Measurements from ENCODE around the gene USB1. TPM values are rescaled to one million over a fixed set of nuclear protein-coding genes. Genes with fewer than 3 reads are reported as not detected.
A peak's percentile ranks its signal among the peaks of the same experiment; 100 is the strongest.

Gene USB1
- total RNA-seq, 1 experiment from 2014 or later: 66.0 TPM

DNA sequence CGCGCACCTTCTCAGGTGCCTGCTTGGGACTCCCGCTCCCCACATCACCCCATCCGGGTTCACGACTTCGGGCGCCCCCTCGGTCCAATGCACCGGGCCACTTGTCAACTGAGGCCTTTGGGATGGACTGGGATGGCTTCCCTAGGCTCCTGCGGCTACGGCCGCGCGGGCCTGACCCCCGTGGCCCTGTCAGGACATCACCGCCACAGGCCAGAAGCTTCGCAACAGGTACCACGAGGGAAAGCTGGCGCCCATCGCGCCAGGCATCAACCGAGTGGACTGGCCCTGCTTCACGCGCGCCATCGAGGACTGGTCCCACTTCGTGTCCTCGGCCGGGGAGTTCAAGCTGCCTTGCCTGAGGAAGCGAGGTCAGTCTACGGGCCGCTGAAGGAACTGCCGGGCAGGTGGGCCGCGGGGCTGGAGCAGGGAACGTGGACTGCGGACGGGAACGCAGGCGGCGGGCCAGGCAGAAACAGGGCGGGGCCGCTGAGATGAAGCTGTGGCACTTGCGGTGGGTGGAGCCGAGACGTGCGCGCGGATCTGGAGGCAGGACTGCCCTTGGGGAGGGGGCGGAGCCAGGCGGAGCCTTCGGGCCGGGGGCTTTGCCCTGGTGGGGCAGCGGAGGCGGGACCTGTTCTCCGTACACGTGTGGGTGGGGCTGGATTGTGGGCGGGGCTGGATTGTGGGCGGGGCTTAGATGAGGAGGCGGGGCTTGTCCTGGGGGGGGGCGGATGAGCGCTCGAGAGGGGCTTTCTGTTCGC lies 16.6 kb upstream of the USB1 start:
- Histone ChIP-seq H3K79me2 (ENCODE audit: low read depth) (no peaks in the 10 kb centered on the region), H3K9me3 (ENCODE audit: insufficient read depth, low read depth) (no peaks in the 10 kb centered on the region), H4K20me1 (ENCODE audit: insufficient read depth) (no peaks in the 10 kb centered on the region), H3F3A (ENCODE audit: insufficient read depth, low read depth) (no peaks in the 10 kb centered on the region), H2AFZ (no peak overlapping the region), H3K36me3 (ENCODE audit: low read depth) (no peaks in the 10 kb centered on the region), H3K4me1 (replicated peaks; ENCODE audit: insufficient read depth) (peaks cover 6% of the 10 kb centered on the region; the same call in 1 of the 2 replicates), H3K4me3 (no peak overlapping the region), H3K9me2 (ENCODE audit: insufficient read depth) (no peaks in the 10 kb centered on the region), H3K27me3 (ENCODE audit: insufficient read depth, low read depth) (no peaks in the 10 kb centered on the region), H3K27ac (no peak overlapping the region), H3K4me2 (no peak overlapping the region)
- peak in 1 of 2 experiments; percentile 89 for DNase-seq
- no TSS peak for BruUV-seq (replicated peaks)
- CTCF ChIA-PET: interaction anchor here (0.7 kb wide), 1 partner anchor 41 kb away, joined by 3 read pairs; no protein-coding TSS in a partner anchor
- POLR2A ChIA-PET (ENCODE audit: unreplicated experiment): no interaction called here
- intact Hi-C loops (cut with micrococcal nuclease; ENCODE audit: unreplicated experiment): no loop called here
- TF ChIP-seq EZH2 (IDR thresholded peaks at IDR 0.05; ENCODE audit: low read depth): no peak
- TF ChIP-seq, protein P1, sequence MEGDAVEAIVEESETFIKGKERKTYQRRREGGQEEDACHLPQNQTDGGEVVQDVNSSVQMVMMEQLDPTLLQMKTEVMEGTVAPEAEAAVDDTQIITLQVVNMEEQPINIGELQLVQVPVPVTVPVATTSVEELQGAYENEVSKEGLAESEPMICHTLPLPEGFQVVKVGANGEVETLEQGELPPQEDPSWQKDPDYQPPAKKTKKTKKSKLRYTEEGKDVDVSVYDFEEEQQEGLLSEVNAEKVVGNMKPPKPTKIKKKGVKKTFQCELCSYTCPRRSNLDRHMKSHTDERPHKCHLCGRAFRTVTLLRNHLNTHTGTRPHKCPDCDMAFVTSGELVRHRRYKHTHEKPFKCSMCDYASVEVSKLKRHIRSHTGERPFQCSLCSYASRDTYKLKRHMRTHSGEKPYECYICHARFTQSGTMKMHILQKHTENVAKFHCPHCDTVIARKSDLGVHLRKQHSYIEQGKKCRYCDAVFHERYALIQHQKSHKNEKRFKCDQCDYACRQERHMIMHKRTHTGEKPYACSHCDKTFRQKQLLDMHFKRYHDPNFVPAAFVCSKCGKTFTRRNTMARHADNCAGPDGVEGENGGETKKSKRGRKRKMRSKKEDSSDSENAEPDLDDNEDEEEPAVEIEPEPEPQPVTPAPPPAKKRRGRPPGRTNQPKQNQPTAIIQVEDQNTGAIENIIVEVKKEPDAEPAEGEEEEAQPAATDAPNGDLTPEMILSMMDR (conservative IDR thresholded peaks at IDR 0.05): no peak

DNA sequence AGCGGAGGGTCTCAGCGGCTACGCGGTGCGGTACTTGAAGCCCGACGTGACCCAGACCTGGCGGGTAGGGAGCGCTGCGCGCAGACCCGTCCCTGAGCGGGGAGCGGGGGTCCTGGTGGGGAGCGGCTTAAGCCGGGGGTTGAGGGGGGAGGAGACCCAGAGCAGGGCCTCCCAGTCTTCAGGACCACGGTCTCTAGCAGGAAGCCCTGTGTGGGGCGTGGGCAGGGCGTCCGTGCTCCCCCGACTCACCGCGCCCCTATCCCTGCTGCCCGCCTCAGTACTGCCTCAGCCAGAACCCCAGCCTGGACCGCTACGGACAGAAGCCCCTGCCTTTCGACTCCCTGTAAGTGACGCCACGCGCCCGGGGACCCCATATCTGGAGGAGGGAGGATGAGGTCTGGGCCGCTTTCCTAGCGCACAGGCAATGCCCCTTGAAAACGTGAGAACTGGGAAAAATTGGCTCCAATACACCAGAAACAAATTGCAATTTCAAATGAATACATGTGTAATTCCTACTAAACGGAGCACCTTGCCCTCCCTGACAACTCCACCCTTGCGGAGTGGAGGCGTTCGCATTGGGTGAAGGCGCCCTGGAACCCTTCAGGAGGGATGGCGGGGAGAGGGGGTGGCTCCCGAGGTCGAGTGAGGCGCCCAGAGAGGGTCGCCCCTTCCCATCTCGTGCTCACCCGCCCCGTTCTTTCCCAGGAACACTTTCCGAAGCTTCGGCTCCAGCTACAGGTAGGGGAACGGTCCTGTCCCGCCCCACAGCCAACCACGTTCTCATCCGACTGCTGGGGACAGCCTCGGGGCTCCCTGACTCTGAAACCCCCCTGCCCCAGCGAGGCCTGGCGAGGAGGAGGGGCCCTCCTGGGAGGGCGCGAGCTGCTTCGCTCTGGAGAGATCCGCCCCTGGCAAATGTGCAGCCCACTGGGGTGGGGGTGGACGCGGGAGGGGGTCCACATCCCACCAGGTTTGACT lies 15.7 kb upstream of the USB1 start:
- Histone ChIP-seq H3F3A (ENCODE audit: insufficient read depth, low read depth) (no peaks in the 10 kb centered on the region), H3K27ac (no peak overlapping the region), H3K9me3 (ENCODE audit: insufficient read depth, low read depth) (no peaks in the 10 kb centered on the region), H3K27me3 (ENCODE audit: insufficient read depth, low read depth) (no peaks in the 10 kb centered on the region), H3K79me2 (ENCODE audit: low read depth) (no peaks in the 10 kb centered on the region), H4K20me1 (ENCODE audit: insufficient read depth) (no peaks in the 10 kb centered on the region), H3K36me3 (ENCODE audit: low read depth) (no peaks in the 10 kb centered on the region), H2AFZ (no peak overlapping the region), H3K4me1 (replicated peaks; ENCODE audit: insufficient read depth) (peaks cover 6% of the 10 kb centered on the region; the same call in 1 of the 2 replicates), H3K4me2 (no peak overlapping the region), H3K9me2 (ENCODE audit: insufficient read depth) (no peaks in the 10 kb centered on the region), H3K4me3 (no peak overlapping the region)
- POLR2A ChIA-PET (ENCODE audit: unreplicated experiment): no interaction called here
- no peak for TF ChIP-seq EZH2 (IDR thresholded peaks at IDR 0.05; ENCODE audit: low read depth)
- TF ChIP-seq, protein P1 (conservative IDR thresholded peaks at IDR 0.05): no peak
- intact Hi-C loops (cut with micrococcal nuclease; ENCODE audit: unreplicated experiment): no loop called here
- CTCF ChIA-PET: interaction anchor here (0.7 kb wide), 1 partner anchor 42 kb away, joined by 3 read pairs; no protein-coding TSS in a partner anchor
- no TSS peak for BruUV-seq (replicated peaks)
- DNase-seq: no peak

GRCh38 chr16:57986196-57986595 lies 15.0 kb upstream of the USB1 start:
- DNase-seq: no peak
- ChIA-PET POLR2A (ENCODE audit: unreplicated experiment) (no interaction called here), CTCF (no interaction called here)
- intact Hi-C loops (cut with micrococcal nuclease; ENCODE audit: unreplicated experiment): no loop called here
- H3K4me2 ChIP-seq: no peak overlapping the region
- H2AFZ ChIP-seq: no peak overlapping the region
- no peaks in the 10 kb centered on the region for H4K20me1 ChIP-seq (ENCODE audit: insufficient read depth)
- no peaks in the 10 kb centered on the region for H3K79me2 ChIP-seq (ENCODE audit: low read depth)
- H3K9me3 ChIP-seq (ENCODE audit: insufficient read depth, low read depth): no peaks in the 10 kb centered on the region
- 0 out of 2 replicates have a peak, but pooled peaks cover 6% of the 10 kb centered on the region for H3F3A ChIP-seq (ENCODE audit: insufficient read depth, low read depth)
- H3K27ac ChIP-seq: no peak overlapping the region
- no peaks in the 10 kb centered on the region for H3K9me2 ChIP-seq (ENCODE audit: insufficient read depth)
- no peak overlapping the region for H3K4me3 ChIP-seq
- peaks cover 6% of the 10 kb centered on the region; the same call in 1 of the 2 replicates for H3K4me1 ChIP-seq (replicated peaks; ENCODE audit: insufficient read depth)
- no peaks in the 10 kb centered on the region for H3K36me3 ChIP-seq (ENCODE audit: low read depth)
- no TSS peak for BruUV-seq (replicated peaks)
- H3K27me3 ChIP-seq (ENCODE audit: insufficient read depth, low read depth): no peaks in the 10 kb centered on the region
- TF ChIP-seq, protein P1 (conservative IDR thresholded peaks at IDR 0.05): no peak
- no peak for TF ChIP-seq EZH2 (IDR thresholded peaks at IDR 0.05; ENCODE audit: low read depth)
